ENCODE data around the gene KRTAP5-2.

DNA sequence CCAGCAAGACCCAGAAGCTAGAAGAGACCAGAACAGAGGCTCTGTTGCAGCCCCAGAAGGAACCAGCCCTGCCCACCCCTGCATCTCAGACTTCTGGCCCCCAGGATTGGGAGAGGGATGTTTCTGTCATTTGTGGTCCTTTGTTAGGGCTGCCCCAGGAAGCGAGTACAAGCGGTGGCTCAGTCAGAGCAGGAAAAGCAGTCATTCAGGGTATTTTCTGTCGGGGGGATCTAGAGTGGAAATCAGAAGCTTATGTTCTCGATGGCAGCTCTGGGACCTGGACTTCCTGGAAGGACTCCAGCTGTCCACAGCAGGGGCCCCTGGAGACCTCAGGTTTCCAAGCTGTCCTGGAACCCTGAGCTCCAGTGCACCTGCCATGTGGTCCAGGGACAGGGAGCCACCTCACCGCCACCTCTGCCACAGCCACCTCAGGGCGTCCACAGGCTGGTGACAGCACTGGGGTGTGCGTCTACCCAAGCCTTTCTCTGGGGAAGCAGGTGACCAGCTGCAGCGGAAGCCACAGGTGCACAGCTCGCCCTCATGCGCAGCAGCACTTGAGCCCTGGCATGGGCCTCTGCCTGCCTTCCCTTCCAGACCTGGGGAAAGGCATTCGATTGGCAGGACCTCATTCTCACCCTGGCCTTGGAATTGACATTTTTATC lies 34.1 kb upstream of the KRTAP5-2 start:
- no peak for TF ChIP-seq POLR2AphosphoS5 (IDR thresholded peaks at IDR 0.05; ENCODE audit: low read depth, low read length)
- no peak for TF ChIP-seq POLR2A (IDR thresholded peaks at IDR 0.05; ENCODE audit: low read depth, low read length)
- TF ChIP-seq TAF1 (IDR thresholded peaks at IDR 0.05; ENCODE audit: low read depth, low read length), result no peak
- no peak for TF ChIP-seq PAX5 (IDR thresholded peaks at IDR 0.05; ENCODE audit: insufficient read depth, low read length, severe bottlenecking)
